ENCODE results near the gene SAA1. TPM values are rescaled to one million over a fixed set of nuclear protein-coding genes. Genes with fewer than 3 reads are reported as not detected.

Gene SAA1
- total and polyA plus RNA-seq, 9 of the 15 experiments (the other 6 are each of a cell fraction or from before 2014, with no cell fraction given), result 6.3 TPM; not detected in 8

- no peak within 1 kb of the TSS for H3K9ac ChIP-seq (ENCODE audit: insufficient read depth in 1 of 2, low read depth in 2 of 2, low read length in 2 of 2)
- POLR2A ChIA-PET, result no interaction called here
- H3K9me3 ChIP-seq (replicated peaks; ENCODE audit: control insufficient read depth, insufficient read depth, low read depth, low read length), result no peaks in the 10 kb centered on the region
- no peak within 1 kb of the TSS for H3K4me3 ChIP-seq
- no peaks in the 10 kb centered on the region; the same call in 1 of the 2 replicates for H4K20me1 ChIP-seq (replicated peaks; ENCODE audit: control insufficient read depth, insufficient read depth, low read length)
- no peaks in the 10 kb centered on the region for H3K79me2 ChIP-seq (ENCODE audit: control insufficient read depth, insufficient read depth, low read length)
- in situ Hi-C loops (cut with MboI) (no loop called here), intact Hi-C loops (cut with micrococcal nuclease) (loop anchor here (10.0 kb wide), 1 partner anchor 288 kb away; the partner anchor contains the start of gene TSG101)
- H3K27ac ChIP-seq (ENCODE audit: extremely low read depth, low read depth, low read length), result no peak within 1 kb of the TSS
- H3K4me2 ChIP-seq (ENCODE audit: insufficient read depth, low read length), result no peak within 1 kb of the TSS
- no TSS peak for BruUV-seq (replicated peaks)
- H3K36me3 ChIP-seq (ENCODE audit: control insufficient read depth, insufficient read depth, low read length), result no peaks in the 10 kb centered on the region
- no peaks in the 10 kb centered on the region for H3K9me1 ChIP-seq (ENCODE audit: control insufficient read depth, insufficient read depth, low read length)
- H2AFZ ChIP-seq (ENCODE audit: low read depth, low read length), result no peak within 1 kb of the TSS
- FAIRE-seq (no peak), DNase-seq (ENCODE audit: extremely low read depth in 1 of 4, low spot score in 3 of 4) (no peak), ATAC-seq (no peak)
- CTCF ChIA-PET (ENCODE audit: low intra/inter-chr PET ratio), result interaction anchor here (0.6 kb wide), 1 partner anchor 132 kb away, joined by 5 read pairs; no protein-coding TSS in a partner anchor
- 0% methylated on average over 2 of the region's 2 CpGs for WGBS (ENCODE audit: insufficient coverage, low coverage, missing lambda C conversion rate)
- H3K27me3 ChIP-seq (ENCODE audit: control insufficient read depth in 2 of 2, insufficient read depth in 2 of 2, low read length in 2 of 2), result peaks cover 10 to 16% of the 10 kb centered on the region in 2 experiments; a peak in 4 of 5 replicates
- H3K4me1 ChIP-seq (replicated peaks in 1 of 2; ENCODE audit: control insufficient read depth in 2 of 2, insufficient read depth in 2 of 2, low read length in 2 of 2), result no peaks in the 10 kb centered on the region
- no peak for TF ChIP-seq SNAPC5 (CRISPR knock-in tag; IDR thresholded peaks at IDR 0.05)
- TF ChIP-seq FOS (IDR thresholded peaks at IDR 0.05; ENCODE audit: extremely low read depth, insufficient read length), result no peak
- TF ChIP-seq ARHGAP35 (IDR thresholded peaks at IDR 0.05; ENCODE audit: partially characterized antibody), result no peak
- TF ChIP-seq POLR2AphosphoS2 (IDR thresholded peaks at IDR 0.05; ENCODE audit: low read length), result no peak
- TF ChIP-seq SMAD1 (IDR thresholded peaks at IDR 0.05; ENCODE audit: low read depth, low read length, partially characterized antibody), result no peak
- TF ChIP-seq, protein P1, sequence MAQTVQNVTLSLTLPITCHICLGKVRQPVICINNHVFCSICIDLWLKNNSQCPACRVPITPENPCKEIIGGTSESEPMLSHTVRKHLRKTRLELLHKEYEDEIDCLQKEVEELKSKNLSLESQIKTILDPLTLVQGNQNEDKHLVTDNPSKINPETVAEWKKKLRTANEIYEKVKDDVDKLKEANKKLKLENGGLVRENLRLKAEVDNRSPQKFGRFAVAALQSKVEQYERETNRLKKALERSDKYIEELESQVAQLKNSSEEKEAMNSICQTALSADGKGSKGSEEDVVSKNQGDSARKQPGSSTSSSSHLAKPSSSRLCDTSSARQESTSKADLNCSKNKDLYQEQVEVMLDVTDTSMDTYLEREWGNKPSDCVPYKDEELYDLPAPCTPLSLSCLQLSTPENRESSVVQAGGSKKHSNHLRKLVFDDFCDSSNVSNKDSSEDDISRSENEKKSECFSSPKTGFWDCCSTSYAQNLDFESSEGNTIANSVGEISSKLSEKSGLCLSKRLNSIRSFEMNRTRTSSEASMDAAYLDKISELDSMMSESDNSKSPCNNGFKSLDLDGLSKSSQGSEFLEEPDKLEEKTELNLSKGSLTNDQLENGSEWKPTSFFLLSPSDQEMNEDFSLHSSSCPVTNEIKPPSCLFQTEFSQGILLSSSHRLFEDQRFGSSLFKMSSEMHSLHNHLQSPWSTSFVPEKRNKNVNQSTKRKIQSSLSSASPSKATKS (CRISPR knock-in tag; IDR thresholded peaks at IDR 0.05), result no peak
- TF ChIP-seq, protein P2, sequence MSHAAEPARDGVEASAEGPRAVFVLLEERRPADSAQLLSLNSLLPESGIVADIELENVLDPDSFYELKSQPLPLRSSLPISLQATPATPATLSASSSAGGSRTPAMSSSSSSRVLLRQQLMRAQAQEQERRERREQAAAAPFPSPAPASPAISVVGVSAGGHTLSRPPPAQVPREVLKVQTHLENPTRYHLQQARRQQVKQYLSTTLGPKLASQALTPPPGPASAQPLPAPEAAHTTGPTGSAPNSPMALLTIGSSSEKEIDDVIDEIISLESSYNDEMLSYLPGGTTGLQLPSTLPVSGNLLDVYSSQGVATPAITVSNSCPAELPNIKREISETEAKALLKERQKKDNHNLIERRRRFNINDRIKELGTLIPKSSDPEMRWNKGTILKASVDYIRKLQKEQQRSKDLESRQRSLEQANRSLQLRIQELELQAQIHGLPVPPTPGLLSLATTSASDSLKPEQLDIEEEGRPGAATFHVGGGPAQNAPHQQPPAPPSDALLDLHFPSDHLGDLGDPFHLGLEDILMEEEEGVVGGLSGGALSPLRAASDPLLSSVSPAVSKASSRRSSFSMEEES (CRISPR knock-in tag; IDR thresholded peaks at IDR 0.05), result no peak
- TF ChIP-seq RFX5 (IDR thresholded peaks at IDR 0.05; ENCODE audit: low read depth, low read length), result no peak
- no peak for TF ChIP-seq RBBP5 (IDR thresholded peaks at IDR 0.05; ENCODE audit: borderline replicate concordance, insufficient read depth, low read length, poor library complexity, severe bottlenecking)
- TF ChIP-seq, protein P3, sequence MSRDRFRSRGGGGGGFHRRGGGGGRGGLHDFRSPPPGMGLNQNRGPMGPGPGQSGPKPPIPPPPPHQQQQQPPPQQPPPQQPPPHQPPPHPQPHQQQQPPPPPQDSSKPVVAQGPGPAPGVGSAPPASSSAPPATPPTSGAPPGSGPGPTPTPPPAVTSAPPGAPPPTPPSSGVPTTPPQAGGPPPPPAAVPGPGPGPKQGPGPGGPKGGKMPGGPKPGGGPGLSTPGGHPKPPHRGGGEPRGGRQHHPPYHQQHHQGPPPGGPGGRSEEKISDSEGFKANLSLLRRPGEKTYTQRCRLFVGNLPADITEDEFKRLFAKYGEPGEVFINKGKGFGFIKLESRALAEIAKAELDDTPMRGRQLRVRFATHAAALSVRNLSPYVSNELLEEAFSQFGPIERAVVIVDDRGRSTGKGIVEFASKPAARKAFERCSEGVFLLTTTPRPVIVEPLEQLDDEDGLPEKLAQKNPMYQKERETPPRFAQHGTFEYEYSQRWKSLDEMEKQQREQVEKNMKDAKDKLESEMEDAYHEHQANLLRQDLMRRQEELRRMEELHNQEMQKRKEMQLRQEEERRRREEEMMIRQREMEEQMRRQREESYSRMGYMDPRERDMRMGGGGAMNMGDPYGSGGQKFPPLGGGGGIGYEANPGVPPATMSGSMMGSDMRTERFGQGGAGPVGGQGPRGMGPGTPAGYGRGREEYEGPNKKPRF (IDR thresholded peaks at IDR 0.05; ENCODE audit: low read depth, low read length), result no peak
- no peak for TF ChIP-seq FOXJ2 (tag; IDR thresholded peaks at IDR 0.05)
- no peak for TF ChIP-seq PHTF2 (CRISPR knock-in tag; IDR thresholded peaks at IDR 0.05)
- no peak for TF ChIP-seq YBX1 (IDR thresholded peaks at IDR 0.05)
- no peak for TF ChIP-seq KAT8 (IDR thresholded peaks at IDR 0.05; ENCODE audit: low read depth)
- no peak for TF ChIP-seq ZBTB8A (IDR thresholded peaks at IDR 0.05; ENCODE audit: partially characterized antibody)
Observed at GRCh38 chr11:18236664-18237356, 29.3 kb upstream of the SAA1 start, which contains the start of gene SAA4. Gene SAA4, minus strand, starts transcription at chr11:18236802. Its CDS starts 876 bp downstream, at chr11:18235926.

All from K562 (cell line).